ENCODE measurements around the gene MAS1. TPM values are rescaled to one million over a fixed set of nuclear protein-coding genes. Genes with fewer than 3 reads are reported as not detected.
A peak's percentile ranks its signal among the peaks of the same experiment; 100 is the strongest.

MAS1 gene
- total and polyA plus RNA-seq, 2 of the 13 experiments (the other 11 are each of a cell fraction or from before 2014, with no cell fraction given) = not detected

DNA sequence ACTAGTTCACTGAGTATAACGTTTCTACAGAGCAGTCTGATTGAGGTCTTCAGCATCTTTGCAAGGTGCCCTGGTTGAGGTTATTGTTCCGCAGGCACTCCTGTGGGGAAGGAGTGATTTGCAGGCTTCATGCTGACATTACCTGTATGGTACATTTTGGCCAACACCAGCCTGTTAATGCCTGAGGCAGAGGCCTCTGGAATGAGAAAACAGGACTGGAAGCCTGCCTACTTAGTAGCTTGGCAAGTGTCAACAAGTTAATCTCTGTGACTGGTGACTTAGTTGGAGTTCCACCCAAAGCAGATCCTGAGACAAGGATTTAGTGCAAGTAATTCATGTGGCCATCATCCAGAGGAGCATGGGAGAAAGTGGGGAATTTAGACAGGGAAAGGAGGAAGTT is 24.6 kb downstream of the MAS1 start (continued):
- TF ChIP-seq, protein P1, sequence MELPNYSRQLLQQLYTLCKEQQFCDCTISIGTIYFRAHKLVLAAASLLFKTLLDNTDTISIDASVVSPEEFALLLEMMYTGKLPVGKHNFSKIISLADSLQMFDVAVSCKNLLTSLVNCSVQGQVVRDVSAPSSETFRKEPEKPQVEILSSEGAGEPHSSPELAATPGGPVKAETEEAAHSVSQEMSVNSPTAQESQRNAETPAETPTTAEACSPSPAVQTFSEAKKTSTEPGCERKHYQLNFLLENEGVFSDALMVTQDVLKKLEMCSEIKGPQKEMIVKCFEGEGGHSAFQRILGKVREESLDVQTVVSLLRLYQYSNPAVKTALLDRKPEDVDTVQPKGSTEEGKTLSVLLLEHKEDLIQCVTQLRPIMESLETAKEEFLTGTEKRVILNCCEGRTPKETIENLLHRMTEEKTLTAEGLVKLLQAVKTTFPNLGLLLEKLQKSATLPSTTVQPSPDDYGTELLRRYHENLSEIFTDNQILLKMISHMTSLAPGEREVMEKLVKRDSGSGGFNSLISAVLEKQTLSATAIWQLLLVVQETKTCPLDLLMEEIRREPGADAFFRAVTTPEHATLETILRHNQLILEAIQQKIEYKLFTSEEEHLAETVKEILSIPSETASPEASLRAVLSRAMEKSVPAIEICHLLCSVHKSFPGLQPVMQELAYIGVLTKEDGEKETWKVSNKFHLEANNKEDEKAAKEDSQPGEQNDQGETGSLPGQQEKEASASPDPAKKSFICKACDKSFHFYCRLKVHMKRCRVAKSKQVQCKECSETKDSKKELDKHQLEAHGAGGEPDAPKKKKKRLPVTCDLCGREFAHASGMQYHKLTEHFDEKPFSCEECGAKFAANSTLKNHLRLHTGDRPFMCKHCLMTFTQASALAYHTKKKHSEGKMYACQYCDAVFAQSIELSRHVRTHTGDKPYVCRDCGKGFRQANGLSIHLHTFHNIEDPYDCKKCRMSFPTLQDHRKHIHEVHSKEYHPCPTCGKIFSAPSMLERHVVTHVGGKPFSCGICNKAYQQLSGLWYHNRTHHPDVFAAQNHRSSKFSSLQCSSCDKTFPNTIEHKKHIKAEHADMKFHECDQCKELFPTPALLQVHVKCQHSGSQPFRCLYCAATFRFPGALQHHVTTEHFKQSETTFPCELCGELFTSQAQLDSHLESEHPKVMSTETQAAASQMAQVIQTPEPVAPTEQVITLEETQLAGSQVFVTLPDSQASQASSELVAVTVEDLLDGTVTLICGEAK (IDR thresholded peaks at IDR 0.05) = no peak
- TF ChIP-seq, protein P1 (CRISPR knock-in tag; IDR thresholded peaks at IDR 0.05) = no peak

DNA sequence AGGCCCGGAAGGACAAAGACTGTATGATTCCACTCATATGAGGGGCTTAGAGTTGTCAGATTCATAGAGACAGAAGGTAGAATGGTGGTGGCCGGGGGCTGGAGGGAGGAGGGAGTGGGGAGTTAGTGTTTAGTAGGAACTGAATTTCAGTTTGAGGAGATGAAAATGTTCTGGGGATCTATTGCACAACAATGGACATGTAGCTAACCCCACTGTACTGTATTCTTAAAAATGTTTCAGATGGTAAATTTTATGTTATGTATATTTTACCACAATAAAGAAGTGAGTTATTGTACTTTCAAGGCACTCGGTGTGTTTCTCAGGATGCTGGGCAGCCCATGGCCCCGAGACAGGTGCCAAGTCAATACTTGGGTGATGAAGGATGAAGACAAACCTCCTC is 25.4 kb downstream of the MAS1 start:
- in situ Hi-C loops (cut with HindIII; ENCODE audit: extremely low pct_ligation_motif_present, low pct_unique_long_range_greater_than_20kb) (no loop called here), intact Hi-C loops (cut with micrococcal nuclease; ENCODE audit: unreplicated experiment) (no loop called here)
- H3K27ac ChIP-seq (ENCODE audit: extremely low read length, insufficient read depth, low read length) = no peak overlapping the region
- no peaks in the 10 kb centered on the region for H4K20me1 ChIP-seq (ENCODE audit: insufficient read depth, low read length)
- H3K4me3 ChIP-seq (replicated peaks in 1 of 3; ENCODE audit: insufficient read depth in 1 of 3, low read depth in 2 of 3, low read length in 3 of 3) = no peak overlapping the region
- H3K4me2 ChIP-seq (ENCODE audit: low read depth, low read length) = no peak overlapping the region
- TF ChIP-seq ZNF777 (CRISPR knock-in tag; IDR thresholded peaks at IDR 0.05) = no peak
- TF ChIP-seq ZC3H13 (CRISPR knock-in tag; IDR thresholded peaks at IDR 0.05) = no peak
- peak; percentile 47; the same call in 1 of the 2 replicates for TF ChIP-seq CEBPB (IDR thresholded peaks at IDR 0.05; ENCODE audit: borderline replicate concordance, low read depth, low read length)
- ATAC-seq = no peak
- H3K27me3 ChIP-seq (ENCODE audit: control insufficient read depth in 1 of 2, insufficient read depth in 2 of 2, low read length in 2 of 2) = peaks cover 2 to 21% of the 10 kb centered on the region in 2 experiments; a peak in 3 of 5 replicates
- CTCF ChIA-PET (ENCODE audit: low intra/inter-chr PET ratio, low total read pairs) = no interaction called here
- POLR2A ChIA-PET = no interaction called here
- no TSS peak for BruUV-seq (replicated peaks)
- no peaks in the 10 kb centered on the region for H3K4me1 ChIP-seq (ENCODE audit: insufficient read depth, low read length)
- no peak for DNase-seq (ENCODE audit: low spot score)
- no peak for FAIRE-seq
- no peaks in the 10 kb centered on the region for H3K9me3 ChIP-seq (ENCODE audit: low read length)
- H3K9ac ChIP-seq (ENCODE audit: insufficient read depth, low read depth, low read length) = no peak overlapping the region
- H3K79me2 ChIP-seq (ENCODE audit: insufficient read depth, low read length) = no peaks in the 10 kb centered on the region
- no peak overlapping the region for H2AFZ ChIP-seq (ENCODE audit: low read length)
- 28% methylated on average over 4 of the region's 4 CpGs for WGBS (ENCODE audit: low lambda C conversion rate)
- H3K36me3 ChIP-seq (replicated peaks in 1 of 2; ENCODE audit: control insufficient read depth in 1 of 2, insufficient read depth in 2 of 2, low read length in 2 of 2) = no peaks in the 10 kb centered on the region

Data from HepG2 (cell line).